Left lung (tissue), 10 donors: Measurements from ENCODE around the gene RAD9A. TPM values are rescaled to one million over a fixed set of nuclear protein-coding genes. Genes with fewer than 3 reads are reported as not detected.
A peak's percentile ranks its signal among the peaks of the same experiment; 100 is the strongest.

Source experiments
- ATAC-seq: fragments of 200-7000 bp; cut with Tn5 transposase; one replicate; pipeline ENCODE4 v1.9.1; 2020; ENCODE audit warnings: moderate library complexity
- DNase-seq, 4 donors: peaks; one replicate each; pipeline ENCODE4 v3.0.0-alpha.2; 2013 to 2020
- H3K27ac ChIP-seq, 2 donors: fragments of 200-600 bp; sonication (generic) in 1 of 2; one replicate each; pipeline versions ENCODE4 v1.5.0 to v1.8.0; 2020 to 2021
- H3K27me3 ChIP-seq, 2 donors: fragments of 200-600 bp; sonication (generic) in 1 of 2; one replicate each; pipeline versions ENCODE4 v1.5.0 to v1.8.0; 2020 to 2021
- H3K36me3 ChIP-seq, 2 donors: fragments of 200-600 bp; sonication (generic) in 1 of 2; one replicate each; pipeline versions ENCODE4 v1.5.0 to v1.8.0; 2020 to 2021
- H3K4me1 ChIP-seq, 2 donors: fragments of 200-600 bp; one replicate each; pipeline ENCODE4 v1.8.0; 2021
- H3K4me3 ChIP-seq, 2 donors: fragments of 200-600 bp; sonication (generic) in 1 of 2; one replicate each; pipeline versions ENCODE4 v1.5.0 to v1.8.0; 2020 to 2021; ENCODE audit warnings: mild to moderate bottlenecking in 1 of 2
- H3K9me3 ChIP-seq, 2 donors: fragments of 200-600 bp; sonication (generic) in 1 of 2; one replicate each; pipeline versions ENCODE4 v1.5.0 to v1.8.0; 2020 to 2021
- intact Hi-C, 2 donors: fragments of 100-400 bp; cut with DNase I; formaldehyde crosslinking; loops; one replicate each; pipeline versions ENCODE4 v1.11.2 to v1.14.2; 2022
- polyA plus RNA-seq, 6 donors: library from polyadenylated mRNA; unstranded; fragments of 120-200 nt; gene quantifications; one replicate each; pipeline ENCODE4 v1.2.1, GENCODE V29; 2013; ENCODE audit not compliant: insufficient read length in 6 of 6
- total RNA-seq, 2 donors: library from RNA; stranded (reverse); fragmentation: NEBNext Ultra II Directional; extraction: Animal tissue kit (Norgen Biotek cat#: 25700); gene quantifications; one replicate each; pipeline ENCODE4 v1.2.1, GENCODE V29; 2021
- TF ChIP-seq, protein P1 (sequence below), 2 donors: fragments of 200-600 bp; sonication (generic) in 1 of 2; IDR thresholded peaks; one replicate each; pipeline versions ENCODE4 v1.5.0 to v1.8.0; 2021; ENCODE audit warnings: antibody characterized with exemption in 2 of 2
- donor health status: DM: no; HTN: yes; CAD: no.
- donor health status: DM: no; HTN: no; CAD: no.

Gene RAD9A
- total and polyA plus RNA-seq, 8 donors = 18.4 to 31.3 (median 23.7) TPM

DNA sequence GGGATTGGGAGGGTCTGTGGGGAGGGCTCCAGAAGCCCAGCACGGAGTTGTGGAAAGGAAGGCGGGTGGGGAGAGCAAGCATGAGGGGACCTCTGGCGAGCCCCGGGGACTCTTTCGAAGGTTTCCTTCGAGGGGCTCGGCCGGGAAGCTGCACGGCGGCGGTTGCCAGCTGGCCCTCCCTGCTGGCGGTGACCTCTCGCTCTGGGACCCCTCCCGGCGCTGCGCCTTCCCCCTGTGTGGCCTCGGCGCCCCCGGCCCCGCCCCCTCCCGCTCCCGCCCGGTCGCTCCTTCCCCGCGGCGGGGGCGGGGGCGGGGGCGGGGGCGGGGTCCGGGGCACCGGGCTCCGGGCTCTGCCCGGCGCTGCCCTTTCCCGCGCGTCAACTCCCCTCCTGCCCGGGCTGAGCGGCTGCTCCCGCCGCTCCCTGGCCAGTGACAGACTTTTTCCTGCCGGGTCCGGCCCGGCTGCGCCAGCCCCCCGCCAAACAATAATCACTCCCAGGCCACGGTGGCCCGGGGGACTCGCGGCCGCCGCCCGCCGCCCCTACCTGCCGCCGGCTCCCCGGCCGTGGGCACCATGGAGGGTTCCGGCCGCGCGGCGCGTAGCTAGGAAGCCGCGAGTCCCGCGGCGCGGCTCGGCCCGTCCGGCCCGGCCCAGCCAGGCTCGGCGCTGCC is 19.3 kb upstream of the RAD9A start:
- peak overlapping the region; percentile 85 to 89 for H3K27ac ChIP-seq
- H3K4me3 ChIP-seq = peak overlapping the region; percentile 46 to 68
- TF ChIP-seq, protein P1, sequence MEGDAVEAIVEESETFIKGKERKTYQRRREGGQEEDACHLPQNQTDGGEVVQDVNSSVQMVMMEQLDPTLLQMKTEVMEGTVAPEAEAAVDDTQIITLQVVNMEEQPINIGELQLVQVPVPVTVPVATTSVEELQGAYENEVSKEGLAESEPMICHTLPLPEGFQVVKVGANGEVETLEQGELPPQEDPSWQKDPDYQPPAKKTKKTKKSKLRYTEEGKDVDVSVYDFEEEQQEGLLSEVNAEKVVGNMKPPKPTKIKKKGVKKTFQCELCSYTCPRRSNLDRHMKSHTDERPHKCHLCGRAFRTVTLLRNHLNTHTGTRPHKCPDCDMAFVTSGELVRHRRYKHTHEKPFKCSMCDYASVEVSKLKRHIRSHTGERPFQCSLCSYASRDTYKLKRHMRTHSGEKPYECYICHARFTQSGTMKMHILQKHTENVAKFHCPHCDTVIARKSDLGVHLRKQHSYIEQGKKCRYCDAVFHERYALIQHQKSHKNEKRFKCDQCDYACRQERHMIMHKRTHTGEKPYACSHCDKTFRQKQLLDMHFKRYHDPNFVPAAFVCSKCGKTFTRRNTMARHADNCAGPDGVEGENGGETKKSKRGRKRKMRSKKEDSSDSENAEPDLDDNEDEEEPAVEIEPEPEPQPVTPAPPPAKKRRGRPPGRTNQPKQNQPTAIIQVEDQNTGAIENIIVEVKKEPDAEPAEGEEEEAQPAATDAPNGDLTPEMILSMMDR (IDR thresholded peaks at IDR 0.05) = no peak
- peaks cover 20 to 74% of the 10 kb centered on the region in 2 donors for H3K4me1 ChIP-seq
- intact Hi-C loops = no loop called here
- no peaks in the 10 kb centered on the region for H3K36me3 ChIP-seq
- peak; percentile 6 for ATAC-seq
- no peaks in the 10 kb centered on the region for H3K9me3 ChIP-seq
- H3K27me3 ChIP-seq = no peaks in the 10 kb centered on the region
- DNase-seq = peak in 2 of 4 donors; percentile 64 to 87

DNA sequence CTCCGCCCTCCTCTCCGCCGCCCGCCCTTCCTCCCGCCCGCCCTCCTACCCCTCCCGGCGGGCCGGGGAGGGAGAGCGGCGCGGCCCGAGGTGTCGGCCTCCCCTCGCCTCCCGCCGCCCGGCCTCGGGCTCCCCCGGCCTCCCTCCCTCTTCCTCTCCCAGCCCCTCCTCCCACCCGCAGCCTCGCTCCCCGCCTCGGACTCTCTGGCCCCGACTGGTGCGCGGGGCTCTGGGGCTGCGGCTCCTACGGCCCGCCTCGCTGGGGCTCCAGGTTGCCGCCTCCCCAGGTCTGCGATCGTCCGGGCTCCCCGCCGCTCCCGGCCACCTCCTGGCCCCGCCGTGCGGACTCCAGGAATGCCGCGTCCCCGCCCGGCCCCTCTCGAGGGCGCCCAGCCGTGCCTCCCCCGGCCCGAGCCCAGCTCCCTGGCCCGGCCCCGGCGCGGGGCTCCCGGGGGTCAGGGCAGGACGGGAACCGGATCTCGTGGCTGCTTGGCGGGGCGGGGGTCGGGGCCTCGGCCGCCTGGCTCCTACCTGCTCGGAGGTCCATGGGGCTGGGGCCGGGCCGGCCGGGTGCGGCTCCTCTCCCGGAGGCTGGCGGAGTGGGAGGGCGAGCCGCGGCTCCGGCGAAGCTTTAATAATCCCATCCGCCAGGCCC is 18.7 kb upstream of the RAD9A start, which contains the start of gene CLCF1:
TSS of gene CLCF1 (minus strand) at position 606 of the 655 bp plus-strand sequence. CDS start at position 547, 59 bp downstream.
- peak within 1 kb of the TSS; percentile 85 to 89 for H3K27ac ChIP-seq
- DNase-seq (peak in 3 of 4 donors; percentile 78 to 95 (median 84)), ATAC-seq (peak; percentile 48)
- H3K4me3 ChIP-seq = peak within 1 kb of the TSS; percentile 46 to 68
- TF ChIP-seq, protein P1 (IDR thresholded peaks at IDR 0.05) = no peak
- no peaks in the 10 kb centered on the region for H3K27me3 ChIP-seq
- no peaks in the 10 kb centered on the region for H3K36me3 ChIP-seq
- H3K9me3 ChIP-seq = no peaks in the 10 kb centered on the region
- peaks cover 18 to 67% of the 10 kb centered on the region in 2 donors for H3K4me1 ChIP-seq
- intact Hi-C loops = no loop called here

DNA sequence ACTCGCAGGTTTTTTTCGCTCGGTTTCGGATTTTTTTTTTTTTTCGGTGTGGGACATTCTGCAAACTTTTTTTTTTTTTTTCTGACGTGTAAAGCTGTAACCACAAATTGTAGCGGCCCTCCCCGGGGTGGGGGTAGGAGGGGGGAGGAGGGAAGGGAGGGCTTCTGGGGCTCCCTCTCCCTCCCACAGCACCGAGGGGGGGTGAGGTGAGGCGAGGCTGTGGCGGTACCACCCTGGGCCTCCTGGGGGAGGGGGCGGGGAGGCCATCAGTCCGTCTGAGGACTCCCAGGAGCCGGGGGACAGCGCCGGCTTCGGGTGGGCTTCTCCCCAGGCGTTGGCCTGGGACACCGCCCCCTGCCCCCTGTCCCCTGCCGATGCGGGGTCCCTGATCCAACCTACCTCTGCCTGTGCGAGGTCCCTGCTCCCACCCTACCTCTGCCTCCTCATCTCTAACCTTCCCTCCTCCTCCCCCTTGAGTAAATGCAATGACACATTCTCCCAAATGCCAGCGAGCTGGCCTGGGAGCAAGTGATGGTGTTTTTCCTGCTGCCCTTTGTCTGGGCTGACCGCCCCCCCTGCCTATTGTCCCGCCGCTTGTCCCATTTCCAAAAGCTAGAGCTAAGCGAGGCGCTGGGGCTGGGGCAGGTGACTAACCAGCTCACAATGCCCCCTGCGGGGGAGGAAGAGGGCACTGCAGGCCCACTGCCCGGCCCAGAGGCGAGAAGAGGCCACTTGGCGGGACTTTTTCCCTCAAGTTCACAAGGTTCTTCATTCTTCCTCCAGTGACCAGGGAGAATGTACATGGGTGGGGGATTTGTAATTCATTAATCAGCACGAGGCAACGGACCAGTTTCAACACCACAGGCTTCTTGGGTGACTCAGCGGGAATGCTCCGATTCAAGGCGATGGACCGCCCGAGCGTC is 17.9 kb upstream of the RAD9A start:
- H3K36me3 ChIP-seq = no peaks in the 10 kb centered on the region
- H3K4me3 ChIP-seq = peak overlapping the region; percentile 46 to 68
- H3K4me1 ChIP-seq = peaks cover 18 to 60% of the 10 kb centered on the region in 2 donors
- intact Hi-C loops = no loop called here
- no peaks in the 10 kb centered on the region for H3K27me3 ChIP-seq
- H3K27ac ChIP-seq = peak overlapping the region; percentile 85 to 89
- ATAC-seq (peak; percentile 74), DNase-seq (peak in 3 of 4 donors; percentile 82 to 94 (median 92))
- TF ChIP-seq, protein P1 (IDR thresholded peaks at IDR 0.05) = peak; percentile 25 to 77
- H3K9me3 ChIP-seq = no peaks in the 10 kb centered on the region

DNA sequence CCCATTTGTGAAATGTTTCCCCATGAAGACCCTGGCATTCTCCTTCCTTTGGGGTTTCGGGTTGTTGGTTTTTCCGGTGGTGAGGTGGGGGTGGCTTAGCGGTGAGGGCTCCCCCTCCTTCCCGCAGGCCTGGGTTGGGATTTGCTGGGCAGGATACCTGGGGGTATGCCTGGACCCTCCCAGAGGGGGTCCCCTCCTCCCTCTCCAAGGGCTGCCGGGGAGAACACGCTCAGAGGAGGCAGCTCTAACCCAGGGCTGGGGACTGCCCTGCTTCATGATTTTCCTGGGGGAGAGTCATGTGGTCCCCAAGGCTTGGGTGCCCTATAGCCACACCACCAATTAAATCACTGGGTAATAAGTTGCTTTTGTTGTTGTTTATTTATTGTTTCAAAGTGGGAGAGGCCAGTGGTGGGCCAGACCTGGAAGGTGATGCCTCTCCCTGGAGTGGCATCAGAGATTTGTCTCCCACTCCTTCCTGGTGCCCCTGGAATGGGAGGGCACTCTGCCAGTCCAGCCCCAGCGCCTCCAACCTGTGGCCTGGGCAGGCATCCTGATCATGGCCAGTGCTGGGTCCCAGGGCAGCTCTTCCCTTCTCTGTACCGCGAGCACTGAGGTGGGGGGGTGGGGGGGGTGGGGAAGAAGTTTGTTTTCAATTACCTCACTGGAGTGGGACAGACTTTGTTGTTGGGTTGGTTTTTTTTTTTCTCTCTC is 17.1 kb upstream of the RAD9A start:
- TF ChIP-seq, protein P1 (IDR thresholded peaks at IDR 0.05) = no peak
- peak overlapping the region in 1 of 2 donors; percentile 68 for H3K4me3 ChIP-seq
- intact Hi-C loops = loop anchor here in 1 of 2 donors (5.0 kb wide), 1 partner anchor 112 kb away; no protein-coding TSS in a partner anchor

More for the DNA sequence above, 17.1 kb upstream of the RAD9A start:
- peaks cover 18 to 60% of the 10 kb centered on the region in 2 donors for H3K4me1 ChIP-seq
- no peak for DNase-seq
- H3K36me3 ChIP-seq = no peaks in the 10 kb centered on the region
- ATAC-seq = no peak
- peak overlapping the region; percentile 85 to 89 for H3K27ac ChIP-seq
- no peaks in the 10 kb centered on the region for H3K9me3 ChIP-seq
- no peaks in the 10 kb centered on the region for H3K27me3 ChIP-seq
